ENCODE measurements around the gene SPEM2. TPM values are rescaled to one million over a fixed set of nuclear protein-coding genes. Genes with fewer than 3 reads are reported as not detected.

Gene SPEM2
- total and polyA plus RNA-seq, 2 donors (not counting 1 experiment from before 2014, with no cell fraction given) = not detected

DNA sequence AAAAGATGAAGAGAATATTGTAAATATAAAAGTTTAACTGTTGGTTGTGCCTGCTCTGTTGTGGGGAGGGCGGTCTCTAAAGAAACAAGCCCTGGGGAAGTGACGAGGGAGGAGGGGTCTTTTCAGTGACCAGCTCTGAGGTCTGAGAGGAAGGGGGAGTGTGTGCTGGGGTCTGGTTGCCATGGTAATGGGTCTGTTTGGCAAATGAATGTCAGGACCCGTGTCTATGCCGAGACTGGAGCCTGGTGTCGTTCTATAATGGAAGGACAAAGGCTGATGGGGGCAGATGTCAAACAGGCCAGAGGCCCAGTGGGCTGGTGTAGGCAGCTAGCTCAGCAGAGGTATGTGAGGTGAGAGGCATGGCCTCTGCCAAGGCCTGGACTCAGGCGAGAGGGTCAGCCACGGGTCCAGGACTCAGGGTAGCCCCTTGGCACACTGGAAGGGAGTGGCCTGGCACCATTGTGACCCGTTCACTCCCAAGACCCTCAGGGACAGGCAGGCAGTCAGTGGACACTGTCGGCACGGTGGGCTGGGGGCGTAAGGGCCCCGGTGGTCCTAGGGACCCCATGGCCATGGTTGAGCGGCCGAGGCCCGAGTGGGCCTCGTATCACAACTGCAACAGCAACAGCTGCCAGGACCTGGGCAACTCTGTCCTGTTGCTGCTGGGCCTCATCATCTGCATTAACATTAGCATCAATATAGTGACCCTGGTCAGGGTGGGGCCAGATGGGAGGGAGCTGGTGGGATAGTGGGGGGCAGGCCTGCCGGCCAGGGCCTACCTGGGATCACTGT lies 5.4 kb upstream of the SPEM2 start, which contains the start of gene SPEM1:
Gene SPEM1, plus strand, starts transcription at position 506 of the 792 bp plus-strand sequence. Its CDS starts 61 bp downstream, at position 567.
- Histone ChIP-seq H3K4me3 (replicated peaks in 1 of 4; ENCODE audit: control extremely low read depth in 1 of 4, insufficient read depth in 1 of 4, low read depth in 3 of 4, low read length in 4 of 4) (no peak within 1 kb of the TSS), H3K27ac (ENCODE audit: insufficient read depth, low read length) (no peak within 1 kb of the TSS), H3K36me3 (ENCODE audit: control insufficient read depth, insufficient read depth, low read length) (peaks cover 3% of the 10 kb centered on the region), H3K79me2 (ENCODE audit: control insufficient read depth, insufficient read depth, low read length) (no peaks in the 10 kb centered on the region), H4K20me1 (ENCODE audit: control insufficient read depth, extremely low read depth, insufficient read depth, low read length) (no peaks in the 10 kb centered on the region), H3K4me2 (ENCODE audit: extremely low read depth, insufficient read depth, low read length) (no peak within 1 kb of the TSS), H2AFZ (ENCODE audit: low read length) (no peak within 1 kb of the TSS), H3K4me1 (ENCODE audit: control insufficient read depth, extremely low read depth, insufficient read depth, low read length) (no peaks in the 10 kb centered on the region), H3K9me3 (ENCODE audit: control insufficient read depth, insufficient read depth, low read depth, low read length) (no peaks in the 10 kb centered on the region), H3K27me3 (ENCODE audit: control insufficient read depth, insufficient read depth, low read length) (no peaks in the 10 kb centered on the region), H3K9ac (ENCODE audit: insufficient read depth, low read length) (no peak within 1 kb of the TSS)
- DNase-seq (ENCODE audit: low read depth in 2 of 2) = no peak
- no peak for TF ChIP-seq CTCF (conservative IDR thresholded peaks at IDR 0.05 in 1 of 2, IDR thresholded peaks at IDR 0.05 in 1 of 2; ENCODE audit: low read depth in 1 of 2, low read length in 2 of 2)
- TF ChIP-seq EZH2 (IDR thresholded peaks at IDR 0.05; ENCODE audit: low read length, missing control alignments) = no peak

- TF ChIP-seq CTCF (conservative IDR thresholded peaks at IDR 0.05 in 1 of 2, IDR thresholded peaks at IDR 0.05 in 1 of 2; ENCODE audit: low read depth in 1 of 2, low read length in 2 of 2) (no peak), EZH2 (IDR thresholded peaks at IDR 0.05; ENCODE audit: low read length, missing control alignments) (no peak)
- H4K20me1 ChIP-seq (ENCODE audit: control insufficient read depth, extremely low read depth, insufficient read depth, low read length) = no peaks in the 10 kb centered on the region
These were observed 4.2 kb upstream of the SPEM2 start for GRCh38 chr17:7421186-7421585.

GRCh38 chr17:7423679-7424078 lies 1.7 kb upstream of the SPEM2 start:
- TF ChIP-seq CTCF (conservative IDR thresholded peaks at IDR 0.05 in 1 of 2, IDR thresholded peaks at IDR 0.05 in 1 of 2; ENCODE audit: low read depth in 1 of 2, low read length in 2 of 2) (no peak), EZH2 (IDR thresholded peaks at IDR 0.05; ENCODE audit: low read length, missing control alignments) (no peak)
- DNase-seq (ENCODE audit: low read depth in 2 of 2) = no peak
- no peak overlapping the region for H3K4me2 ChIP-seq (ENCODE audit: extremely low read depth, insufficient read depth, low read length)
- no peaks in the 10 kb centered on the region for H4K20me1 ChIP-seq (ENCODE audit: control insufficient read depth, extremely low read depth, insufficient read depth, low read length)
- no peak overlapping the region for H3K4me3 ChIP-seq (replicated peaks in 1 of 4; ENCODE audit: control extremely low read depth in 1 of 4, insufficient read depth in 1 of 4, low read depth in 3 of 4, low read length in 4 of 4)
- no peaks in the 10 kb centered on the region for H3K4me1 ChIP-seq (ENCODE audit: control insufficient read depth, extremely low read depth, insufficient read depth, low read length)
- H3K9me3 ChIP-seq (ENCODE audit: control insufficient read depth, insufficient read depth, low read depth, low read length) = no peaks in the 10 kb centered on the region
- no peak overlapping the region for H3K9ac ChIP-seq (ENCODE audit: insufficient read depth, low read length)
- no peak overlapping the region for H3K27ac ChIP-seq (ENCODE audit: insufficient read depth, low read length)
- no peaks in the 10 kb centered on the region for H3K36me3 ChIP-seq (ENCODE audit: control insufficient read depth, insufficient read depth, low read length)
- H3K27me3 ChIP-seq (ENCODE audit: control insufficient read depth, insufficient read depth, low read length) = no peaks in the 10 kb centered on the region
- no peaks in the 10 kb centered on the region for H3K79me2 ChIP-seq (ENCODE audit: control insufficient read depth, insufficient read depth, low read length)
- no peak overlapping the region for H2AFZ ChIP-seq (ENCODE audit: low read length)

More at GRCh38 chr17:7421186-7421585, 4.2 kb upstream of the SPEM2 start:
- Histone ChIP-seq H3K4me3 (replicated peaks in 1 of 4; ENCODE audit: control extremely low read depth in 1 of 4, insufficient read depth in 1 of 4, low read depth in 3 of 4, low read length in 4 of 4) (no peak overlapping the region), H3K4me2 (ENCODE audit: extremely low read depth, insufficient read depth, low read length) (no peak overlapping the region), H3K27ac (ENCODE audit: insufficient read depth, low read length) (no peak overlapping the region), H3K9me3 (ENCODE audit: control insufficient read depth, insufficient read depth, low read depth, low read length) (no peaks in the 10 kb centered on the region), H3K27me3 (ENCODE audit: control insufficient read depth, insufficient read depth, low read length) (no peaks in the 10 kb centered on the region), H3K9ac (ENCODE audit: insufficient read depth, low read length) (no peak overlapping the region), H3K4me1 (ENCODE audit: control insufficient read depth, extremely low read depth, insufficient read depth, low read length) (no peaks in the 10 kb centered on the region), H3K79me2 (ENCODE audit: control insufficient read depth, insufficient read depth, low read length) (no peaks in the 10 kb centered on the region), H3K36me3 (ENCODE audit: control insufficient read depth, insufficient read depth, low read length) (peaks cover 2% of the 10 kb centered on the region), H2AFZ (ENCODE audit: low read length) (no peak overlapping the region)
- DNase-seq (ENCODE audit: low read depth in 2 of 2) = no peak

Data from fibroblast of lung (primary cell).